Astrocyte (in vitro differentiated cells and primary cell): Measurements from ENCODE around the gene CPT1A.

Experiments
- EZH2 ChIP-seq: IDR thresholded peaks from 2 replicates; pipeline ENCODE4 v1.6.1; 2012; ENCODE audit warnings: mild to moderate bottlenecking, low read length, inconsistent platforms; ENCODE audit not compliant: insufficient read depth
- TF ChIP-seq, protein P1 (sequence below): IDR thresholded peaks from 2 replicates; pipeline ENCODE4 v1.5.1; 2011; ENCODE audit warnings: low read depth, mild to moderate bottlenecking, inconsistent platforms, low read length, moderate library complexity; ENCODE audit not compliant: insufficient read depth

GRCh38 chr11:68819362-68819761, 22.4 kb downstream of the CPT1A start:
- TF ChIP-seq, protein P1, sequence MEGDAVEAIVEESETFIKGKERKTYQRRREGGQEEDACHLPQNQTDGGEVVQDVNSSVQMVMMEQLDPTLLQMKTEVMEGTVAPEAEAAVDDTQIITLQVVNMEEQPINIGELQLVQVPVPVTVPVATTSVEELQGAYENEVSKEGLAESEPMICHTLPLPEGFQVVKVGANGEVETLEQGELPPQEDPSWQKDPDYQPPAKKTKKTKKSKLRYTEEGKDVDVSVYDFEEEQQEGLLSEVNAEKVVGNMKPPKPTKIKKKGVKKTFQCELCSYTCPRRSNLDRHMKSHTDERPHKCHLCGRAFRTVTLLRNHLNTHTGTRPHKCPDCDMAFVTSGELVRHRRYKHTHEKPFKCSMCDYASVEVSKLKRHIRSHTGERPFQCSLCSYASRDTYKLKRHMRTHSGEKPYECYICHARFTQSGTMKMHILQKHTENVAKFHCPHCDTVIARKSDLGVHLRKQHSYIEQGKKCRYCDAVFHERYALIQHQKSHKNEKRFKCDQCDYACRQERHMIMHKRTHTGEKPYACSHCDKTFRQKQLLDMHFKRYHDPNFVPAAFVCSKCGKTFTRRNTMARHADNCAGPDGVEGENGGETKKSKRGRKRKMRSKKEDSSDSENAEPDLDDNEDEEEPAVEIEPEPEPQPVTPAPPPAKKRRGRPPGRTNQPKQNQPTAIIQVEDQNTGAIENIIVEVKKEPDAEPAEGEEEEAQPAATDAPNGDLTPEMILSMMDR = no peak
- no peak for TF ChIP-seq EZH2
